Measurements from ENCODE around the gene KDM1B.
A peak's percentile ranks its signal among the peaks of the same experiment; 100 is the strongest.
"Not testable (repeated sequence)": the region's sequence is repeated elsewhere in the genome, so short reads cannot be mapped to it uniquely, and the experiment has no call there.

Gene KDM1B

DNA sequence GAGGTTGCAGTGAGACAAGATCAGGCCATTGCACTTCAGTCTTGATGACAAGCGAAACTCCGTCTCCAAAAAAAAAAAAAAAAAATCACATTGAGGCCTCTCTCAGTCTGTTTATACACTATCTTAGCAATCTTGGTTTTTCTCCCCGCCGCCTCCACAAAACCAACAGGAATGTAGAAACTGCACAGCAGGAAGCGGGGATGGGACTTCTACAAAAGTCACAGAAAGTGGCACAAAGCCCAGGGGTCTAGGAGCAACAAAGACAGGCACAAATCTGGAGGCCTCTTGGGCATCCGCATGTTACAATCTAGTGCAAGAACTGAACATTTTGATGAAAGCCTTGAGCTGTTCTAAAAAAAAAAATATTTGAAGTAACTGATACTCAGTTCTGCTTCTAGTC lies 48.6 kb downstream of the KDM1B start:
- DNase-seq = no peak

DNA sequence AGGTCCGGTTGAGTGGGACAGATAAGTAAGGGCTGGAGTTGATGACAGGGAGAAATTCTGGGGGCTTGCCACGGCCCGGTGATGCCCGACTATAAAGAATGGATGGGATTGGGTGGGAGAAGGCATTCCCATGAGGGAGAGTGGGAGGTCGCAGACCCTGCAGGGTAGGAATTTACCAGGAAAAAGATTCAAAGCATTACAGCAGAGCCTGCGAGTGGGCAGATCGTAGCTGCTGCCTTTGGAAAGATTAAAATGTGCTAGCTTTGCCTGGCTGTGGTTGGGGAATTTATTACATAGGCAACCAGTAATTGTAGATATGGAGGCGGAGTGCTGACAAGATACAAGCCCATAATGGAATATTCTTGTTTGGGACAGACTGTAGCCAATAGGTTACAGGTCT lies 49.5 kb downstream of the KDM1B start:
- no peak for DNase-seq

DNA sequence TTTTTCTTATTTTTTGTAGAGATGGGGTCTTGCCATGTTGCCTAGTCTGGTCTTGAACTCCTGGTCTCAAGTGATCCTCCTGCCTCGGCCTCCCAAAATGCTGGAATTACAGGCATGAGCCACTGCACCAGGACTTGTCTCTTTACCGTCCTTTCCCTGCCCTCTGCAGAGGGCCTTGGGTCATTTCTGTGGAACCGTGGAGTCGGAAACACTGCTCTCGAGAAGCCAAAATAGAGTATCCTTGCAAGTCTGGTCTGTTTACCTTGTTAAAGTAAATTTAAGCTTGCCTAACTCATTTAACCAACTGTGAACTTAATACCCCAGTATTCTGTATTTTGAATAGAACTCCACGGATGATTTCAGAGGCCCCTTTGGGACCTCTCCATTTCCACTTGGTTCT lies 51.4 kb downstream of the KDM1B start:
- no peak for DNase-seq

DNA sequence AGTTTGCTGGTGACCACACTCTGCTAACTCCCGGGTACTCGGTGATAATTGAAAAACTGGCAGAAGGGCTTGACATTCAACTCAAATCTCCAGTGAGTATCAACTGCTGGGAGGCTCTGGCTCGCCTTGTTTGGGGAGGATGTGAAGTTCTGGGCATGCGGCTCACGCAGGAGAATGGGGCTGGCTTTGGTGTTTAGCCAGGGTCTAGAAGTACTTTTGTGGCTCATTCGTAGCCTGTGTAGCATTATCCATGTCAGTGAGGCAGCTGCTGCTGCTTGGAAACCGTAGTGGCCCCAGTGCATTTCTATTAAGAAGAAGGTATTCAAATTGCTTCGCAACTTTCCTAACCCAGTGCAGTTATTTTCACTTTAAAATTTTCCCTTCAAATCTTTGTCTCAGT lies 52.2 kb downstream of the KDM1B start:
- no peak for DNase-seq

DNA sequence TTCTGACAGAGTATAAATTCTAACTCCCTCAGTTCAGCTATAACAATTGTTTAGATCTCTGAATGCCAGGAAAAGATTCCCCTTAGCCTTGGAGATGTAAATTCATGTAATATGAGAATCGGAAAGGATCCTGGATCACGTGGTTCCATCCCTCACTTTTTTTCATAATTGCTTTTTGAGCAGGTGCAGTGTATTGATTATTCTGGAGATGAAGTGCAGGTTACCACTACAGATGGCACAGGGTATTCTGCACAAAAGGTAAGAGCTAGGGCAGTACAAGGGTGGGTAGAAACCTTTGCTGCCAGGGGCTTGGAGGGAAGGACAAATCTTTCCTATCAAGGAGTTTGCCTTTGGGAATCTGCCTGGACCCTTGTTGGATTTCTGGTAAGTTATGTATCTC lies 52.7 kb downstream of the KDM1B start:
- DNase-seq = peak; percentile 57

DNA sequence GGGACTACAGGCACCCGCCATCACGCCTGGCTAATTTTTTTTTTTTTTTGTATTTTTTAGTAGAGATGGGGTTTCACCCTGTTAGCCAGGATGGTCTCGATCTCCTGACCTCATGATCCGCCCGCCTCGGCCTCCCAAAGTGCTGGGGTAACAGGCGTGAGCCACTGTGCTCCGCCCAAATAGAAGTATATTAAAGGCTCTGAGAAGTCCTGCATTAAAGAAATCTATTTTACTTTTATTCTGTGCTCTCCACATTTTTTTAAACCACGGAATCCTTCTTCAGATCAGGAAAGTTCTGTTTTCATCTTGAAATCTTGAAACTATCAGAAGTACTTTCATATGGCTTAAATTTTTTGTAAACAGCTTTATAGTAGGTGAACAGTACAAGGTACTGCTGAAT lies 53.6 kb downstream of the KDM1B start:
- DNase-seq = not testable (repeated sequence)

DNA sequence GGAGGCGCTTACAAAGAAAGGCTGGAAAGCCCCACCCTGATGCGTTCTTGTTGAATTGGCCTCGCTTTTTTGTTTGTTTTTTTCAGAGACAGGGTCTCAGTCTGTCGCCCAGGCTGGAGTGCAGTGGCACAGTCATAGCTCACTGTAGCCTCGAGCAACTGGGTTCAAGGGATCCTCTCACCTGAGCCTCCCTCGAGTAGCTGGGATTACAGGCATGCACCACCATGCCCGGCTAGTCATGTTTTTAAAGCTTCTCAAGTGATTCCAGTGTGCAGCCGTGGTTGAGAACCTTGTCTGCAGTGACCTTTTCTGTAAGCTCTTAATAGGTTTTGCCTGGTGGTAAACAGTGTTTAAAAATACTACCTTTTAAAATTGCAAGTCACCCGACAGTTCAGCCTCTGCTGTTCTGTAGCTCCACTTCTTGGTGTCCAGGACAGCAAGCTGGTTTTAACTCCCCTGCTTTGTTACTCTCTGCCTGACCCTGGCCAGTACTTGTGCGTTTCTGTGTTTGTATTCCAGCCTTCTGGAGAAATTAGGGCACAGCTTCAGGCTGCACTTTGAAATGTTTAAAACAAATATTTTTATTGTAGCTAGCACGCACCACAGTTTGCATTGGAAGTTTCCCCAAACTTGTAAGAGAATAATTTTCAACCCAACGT lies 54.4 kb downstream of the KDM1B start:
- no peak for DNase-seq

DNA sequence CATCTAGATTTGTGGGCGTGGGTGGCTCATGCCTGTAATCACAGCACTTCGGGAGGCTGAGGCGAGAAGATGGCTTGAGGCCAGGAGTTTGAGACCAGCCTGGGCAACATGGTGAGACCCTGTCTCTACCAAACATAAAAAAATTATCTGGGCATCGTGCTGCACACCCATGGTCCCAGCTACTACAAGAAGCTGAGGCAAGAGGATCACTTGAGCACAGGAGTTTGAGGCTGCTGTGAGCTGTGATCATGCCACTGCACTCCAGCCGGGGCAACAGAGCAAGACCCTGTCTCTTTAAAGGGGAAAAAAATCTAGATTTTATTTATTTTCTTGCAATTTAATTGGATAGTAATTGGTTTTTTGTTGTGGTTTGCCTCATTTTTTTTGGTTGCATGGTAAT lies 55.5 kb downstream of the KDM1B start:
- DNase-seq = no peak

DNA sequence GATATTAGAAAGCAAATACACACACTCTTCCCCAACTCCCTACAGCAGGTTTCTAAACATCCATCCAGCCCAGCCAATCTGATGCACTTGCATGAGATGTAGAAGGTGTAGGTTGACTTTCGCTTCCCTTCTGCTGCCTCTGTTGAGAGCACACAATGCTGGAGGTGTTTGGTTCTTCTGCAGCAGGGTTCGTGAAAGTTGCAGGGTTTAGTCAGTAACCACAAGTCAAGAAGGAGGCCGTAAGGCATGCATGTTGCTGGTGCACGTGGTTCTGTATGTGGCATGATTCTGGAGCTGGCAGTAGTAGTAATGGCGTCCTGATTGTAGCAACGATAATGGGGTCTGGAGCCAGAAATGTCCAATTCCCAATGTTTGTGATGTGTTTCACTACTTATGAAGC lies 56.1 kb downstream of the KDM1B start:
- no peak for DNase-seq

DNA sequence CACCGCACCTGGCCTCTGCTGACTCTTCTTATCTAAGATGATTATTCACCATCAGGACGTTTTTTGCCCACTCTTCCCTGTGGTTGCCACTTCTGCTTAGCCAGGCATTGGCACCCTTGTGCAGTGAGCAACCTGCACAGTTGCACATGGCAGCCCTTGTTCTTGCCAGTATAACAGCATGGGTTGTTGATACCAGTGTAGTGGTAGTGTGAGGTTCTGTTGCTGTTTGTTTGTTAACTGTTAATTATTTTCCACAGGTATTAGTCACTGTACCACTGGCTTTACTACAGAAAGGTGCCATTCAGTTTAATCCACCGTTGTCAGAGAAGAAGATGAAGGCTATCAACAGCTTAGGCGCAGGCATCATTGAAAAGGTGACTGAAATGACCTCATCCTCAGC lies 57.0 kb downstream of the KDM1B start:
- DNase-seq = no peak

DNA sequence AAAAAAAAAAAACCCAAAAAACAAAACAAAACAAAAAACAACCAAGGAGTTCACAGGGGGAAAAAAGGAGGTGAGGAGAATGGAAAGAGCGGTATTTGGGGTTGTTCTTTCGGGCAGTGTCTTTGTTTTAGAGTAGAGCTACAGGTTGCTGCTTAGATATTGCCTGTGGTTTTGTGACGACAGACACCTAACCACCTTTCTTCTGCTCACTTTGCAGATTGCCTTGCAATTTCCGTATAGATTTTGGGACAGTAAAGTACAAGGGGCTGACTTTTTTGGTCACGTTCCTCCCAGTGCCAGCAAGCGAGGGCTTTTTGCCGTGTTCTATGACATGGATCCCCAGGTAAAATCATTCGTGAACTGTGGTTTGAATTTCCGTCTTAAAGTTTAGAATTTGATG lies 58.2 kb downstream of the KDM1B start:
- DNase-seq = no peak

DNA sequence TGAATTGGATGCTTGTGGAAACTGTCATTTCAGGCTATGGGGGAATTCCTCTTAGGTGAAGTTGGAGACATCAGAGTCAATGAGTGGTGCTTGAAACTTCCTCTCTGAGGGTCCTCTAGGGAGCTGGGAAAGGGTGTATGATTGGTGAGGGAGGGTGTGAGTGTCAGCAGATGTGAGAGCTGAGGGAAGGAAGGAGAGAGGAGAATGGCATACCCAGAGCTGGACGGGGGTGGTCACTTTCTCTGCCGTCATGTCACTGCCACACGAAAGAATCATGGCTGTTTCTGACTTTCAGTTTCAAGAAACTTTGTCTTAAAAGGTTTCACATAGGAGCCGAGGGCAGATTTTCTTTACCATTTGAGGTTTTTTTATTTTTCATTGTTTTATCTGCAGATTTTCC lies 58.8 kb downstream of the KDM1B start:
- no peak for DNase-seq

DNA sequence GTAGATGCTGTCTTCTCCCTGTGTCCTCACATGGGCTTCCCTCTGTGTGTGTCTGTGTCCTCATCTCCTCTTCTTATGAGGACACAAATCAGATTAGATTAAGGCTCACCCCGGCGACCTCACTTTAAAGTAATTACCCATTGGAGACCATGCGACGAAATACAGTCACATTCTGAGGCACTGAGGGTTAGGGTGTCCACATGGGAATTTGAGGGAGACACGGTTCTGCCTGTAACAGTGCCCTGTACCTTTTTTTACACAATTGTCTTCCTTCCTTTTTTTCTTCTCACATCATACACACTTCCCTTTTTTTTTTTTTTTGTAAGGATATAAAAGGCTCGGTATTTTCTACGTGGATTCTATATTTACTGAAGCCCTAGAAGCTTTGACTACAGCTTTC lies 60.2 kb downstream of the KDM1B start:
- DNase-seq = no peak

DNA sequence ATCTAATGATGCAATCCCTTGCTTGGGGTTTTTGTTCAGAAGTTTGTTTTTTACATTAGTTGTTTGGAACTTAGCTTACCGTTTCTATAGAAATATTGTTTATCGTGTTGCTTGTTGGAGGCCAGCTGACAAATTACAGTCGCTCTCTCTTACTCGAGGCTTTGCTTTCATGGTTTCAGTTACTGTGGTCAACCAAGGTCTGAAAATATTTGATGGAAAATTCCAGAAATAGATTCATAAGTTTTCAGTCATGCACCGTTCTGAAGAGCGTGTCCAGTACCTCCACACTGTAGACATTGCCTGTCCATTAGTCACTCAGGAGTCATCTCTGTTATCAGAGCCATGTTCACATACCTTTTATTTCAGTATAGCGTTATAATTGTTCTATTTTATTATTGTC lies 61.2 kb downstream of the KDM1B start:
- DNase-seq = no peak

DNA sequence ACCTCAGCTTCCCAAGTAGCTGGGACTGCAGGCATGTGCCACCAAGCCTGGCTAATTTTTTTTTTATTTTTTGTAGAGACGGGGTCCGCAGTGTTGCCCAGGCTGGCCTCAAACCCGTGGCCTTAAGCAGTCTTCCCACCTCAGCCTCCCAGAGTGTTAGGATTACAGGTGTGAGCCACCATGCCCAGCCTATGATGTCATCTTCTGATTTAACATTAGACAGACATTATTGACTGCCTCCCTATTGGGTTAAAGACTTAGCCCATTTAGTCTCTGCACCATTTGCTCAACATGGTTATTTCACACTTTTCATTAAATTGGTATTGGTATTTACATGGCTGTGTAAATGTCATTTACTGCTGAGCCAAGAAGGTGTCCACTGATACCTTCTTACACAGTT lies 63.0 kb downstream of the KDM1B start:
- DNase-seq = no peak

DNA sequence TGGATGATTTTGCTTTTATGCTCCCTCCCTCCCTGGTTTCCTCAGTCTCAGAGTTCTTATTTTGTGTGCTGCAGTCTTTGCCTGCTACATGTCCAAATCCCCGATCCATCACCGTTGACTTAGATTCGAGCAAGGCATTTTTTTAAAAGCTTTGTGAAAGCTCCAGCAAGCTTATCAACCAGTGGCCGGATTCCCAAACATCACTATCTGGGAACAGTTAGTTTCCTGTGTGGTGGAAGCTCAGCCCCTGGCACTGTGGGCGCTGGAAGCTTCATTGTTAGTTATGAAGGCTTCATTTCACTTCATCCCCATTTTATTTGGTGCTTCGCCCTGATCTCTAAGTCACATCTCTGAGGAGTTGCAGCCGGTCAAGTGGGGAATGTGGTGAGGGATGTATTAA lies 64.4 kb downstream of the KDM1B start:
- no peak for DNase-seq

DNA sequence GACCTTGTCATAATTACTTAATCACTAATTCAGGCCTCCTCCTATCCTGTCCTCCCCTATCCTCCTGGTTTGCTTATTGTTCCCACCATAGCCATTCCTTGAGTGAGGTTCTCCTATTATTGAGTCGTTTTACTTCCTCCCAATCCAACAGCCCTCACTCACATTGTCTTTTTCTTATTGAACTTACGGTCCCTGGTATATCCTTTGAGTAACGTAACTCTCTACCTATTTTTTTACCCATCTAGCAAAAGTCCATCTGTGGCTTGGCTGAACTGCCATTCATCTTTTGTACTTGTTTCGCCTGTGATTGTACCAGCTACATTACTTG lies 66.0 kb downstream of the KDM1B start:
- DNase-seq = no peak

DNA sequence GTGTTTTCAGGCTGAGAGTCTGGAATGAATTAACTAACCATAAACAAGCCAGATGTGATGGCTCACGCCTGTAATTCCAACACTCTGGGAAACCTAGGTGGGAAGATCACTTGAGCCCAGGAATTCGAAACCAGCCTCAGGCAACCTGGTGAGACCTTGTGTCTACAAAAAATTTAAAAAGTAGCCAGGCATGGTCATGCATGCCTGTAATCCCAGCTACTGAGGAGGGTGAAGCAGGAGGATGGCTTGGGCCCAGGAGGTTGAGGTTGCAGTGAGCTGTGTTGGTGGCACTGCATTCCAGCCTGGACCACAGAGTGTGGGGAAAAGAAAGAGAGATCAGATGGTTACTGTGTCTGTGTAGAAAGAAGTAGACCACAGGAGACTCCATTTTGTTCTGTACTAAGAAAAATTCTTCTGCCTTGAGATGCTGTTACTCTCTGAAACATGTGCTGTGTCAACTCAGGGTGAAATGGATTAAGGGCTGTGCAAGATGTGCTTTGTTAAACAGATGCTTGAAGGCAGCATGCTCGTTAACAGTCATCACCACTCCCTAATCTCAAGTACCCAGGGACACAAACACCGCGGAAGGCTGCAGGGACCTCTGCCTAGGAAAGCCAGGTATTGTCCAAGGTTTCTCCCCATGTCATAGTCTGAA lies 71.4 kb downstream of the KDM1B start:
- not testable (repeated sequence) for DNase-seq

DNA sequence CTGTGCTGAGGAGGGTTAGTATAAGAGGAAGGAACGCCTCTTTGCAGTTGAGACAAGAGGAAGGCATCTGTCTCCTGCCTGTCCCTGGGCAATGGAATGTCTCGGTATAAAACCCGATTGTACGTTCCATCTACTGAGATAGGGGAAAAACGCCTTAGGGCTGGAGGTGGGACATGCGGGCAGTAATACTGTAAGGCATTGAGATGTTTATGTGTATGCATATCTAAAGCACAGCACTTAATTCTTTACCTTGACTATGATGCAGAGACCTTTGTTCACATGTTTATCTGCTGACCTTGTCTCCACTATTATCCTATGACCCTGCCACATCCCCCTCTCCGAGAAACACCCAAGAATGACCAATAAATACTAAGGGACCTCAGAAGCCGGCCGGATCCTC lies 71.9 kb downstream of the KDM1B start:
- not testable (repeated sequence) for DNase-seq

DNA sequence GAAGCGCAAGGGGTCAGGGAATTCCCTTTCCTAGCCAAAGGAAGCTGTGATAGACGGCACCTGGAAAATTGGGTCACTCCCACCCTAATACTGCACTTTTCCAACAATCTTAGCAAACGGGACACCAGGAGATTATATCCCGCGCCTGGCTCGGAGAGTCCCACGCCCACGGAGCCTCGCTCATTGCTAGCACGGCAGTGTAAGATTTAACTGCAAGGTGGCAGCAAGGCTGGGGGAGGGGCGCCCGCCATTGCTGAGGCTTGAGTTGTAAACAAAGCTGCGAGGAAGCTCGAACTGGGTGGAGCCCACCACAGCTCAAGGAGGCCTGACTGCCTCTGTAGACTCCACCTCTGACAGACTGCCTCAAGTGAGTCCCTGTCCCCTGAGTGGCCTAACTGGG lies 73.4 kb downstream of the KDM1B start:
- DNase-seq = not testable (repeated sequence)

DNA sequence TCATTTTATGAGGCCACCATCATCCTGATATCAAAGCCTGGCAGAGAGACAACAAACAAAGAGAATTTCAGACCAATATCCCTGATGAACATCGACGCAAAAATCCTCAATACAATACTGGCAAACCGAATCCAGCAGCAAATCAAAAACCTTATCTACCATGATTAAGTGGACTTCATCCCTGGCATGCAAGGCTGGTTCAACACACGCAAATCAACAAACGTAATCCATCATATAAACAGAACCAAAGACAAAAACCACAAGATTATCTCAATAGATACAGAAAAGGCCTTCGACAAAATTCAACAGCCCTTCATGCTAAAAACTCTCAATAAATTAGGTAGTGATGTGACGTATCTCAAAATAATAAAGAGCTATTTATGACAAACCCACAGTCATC lies 76.6 kb downstream of the KDM1B start:
- not testable (repeated sequence) for DNase-seq

DNA sequence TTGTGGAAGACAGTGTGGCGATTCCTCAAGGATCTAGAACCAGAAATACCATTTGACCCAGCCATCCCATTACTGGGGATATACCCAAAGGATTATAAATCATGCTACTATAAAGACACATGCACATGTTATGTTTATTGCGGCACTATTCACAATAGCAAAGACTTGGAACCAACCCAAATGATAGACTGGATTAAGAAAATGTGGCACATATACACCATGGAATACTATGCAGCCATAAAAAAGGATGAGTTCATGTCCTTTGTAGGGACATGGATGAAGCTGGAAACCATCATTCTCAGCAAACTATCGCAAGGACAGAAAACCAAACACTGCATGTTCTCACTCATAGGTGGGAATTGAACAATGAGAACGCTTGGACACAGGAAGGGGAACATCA lies 78.5 kb downstream of the KDM1B start:
- DNase-seq = not testable (repeated sequence)

DNA sequence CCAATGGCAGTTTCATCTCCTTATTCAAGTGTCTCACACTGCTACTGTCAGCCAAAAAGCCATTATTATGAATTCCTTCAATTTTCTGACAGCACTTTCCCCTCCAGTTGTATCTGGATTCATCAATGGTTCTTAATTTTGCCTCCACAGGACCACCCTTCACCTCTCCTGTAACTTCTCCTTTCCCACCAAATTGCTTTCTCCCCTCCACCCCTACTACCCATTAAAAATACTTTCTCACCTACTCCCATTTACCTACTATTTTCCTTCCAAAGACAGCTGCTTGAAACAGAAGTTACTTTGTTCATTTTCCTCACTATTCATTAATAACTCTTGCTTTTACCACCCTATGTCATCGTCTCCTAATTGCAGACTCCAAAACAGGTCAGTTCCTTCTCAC lies 79.3 kb downstream of the KDM1B start:
- no peak for DNase-seq

DNA sequence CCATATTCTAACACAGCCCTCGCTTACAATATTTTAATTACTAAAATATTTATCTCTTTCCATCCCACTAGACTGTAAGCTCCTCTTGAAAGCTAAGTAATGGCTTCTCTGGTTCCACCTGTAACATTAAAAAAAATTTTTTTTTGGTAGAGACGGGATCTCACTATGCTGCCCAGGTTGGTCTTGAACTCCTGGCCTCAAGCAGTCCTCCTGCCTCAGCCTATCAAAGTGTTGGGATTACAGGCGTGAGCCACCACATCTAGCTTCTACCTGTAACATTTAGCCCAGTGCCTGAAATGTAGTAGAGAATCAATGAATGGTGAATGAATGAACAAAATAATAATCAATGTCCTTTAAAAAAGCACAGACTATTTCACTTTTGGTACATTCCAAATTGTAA lies 80.3 kb downstream of the KDM1B start:
- DNase-seq = no peak

DNA sequence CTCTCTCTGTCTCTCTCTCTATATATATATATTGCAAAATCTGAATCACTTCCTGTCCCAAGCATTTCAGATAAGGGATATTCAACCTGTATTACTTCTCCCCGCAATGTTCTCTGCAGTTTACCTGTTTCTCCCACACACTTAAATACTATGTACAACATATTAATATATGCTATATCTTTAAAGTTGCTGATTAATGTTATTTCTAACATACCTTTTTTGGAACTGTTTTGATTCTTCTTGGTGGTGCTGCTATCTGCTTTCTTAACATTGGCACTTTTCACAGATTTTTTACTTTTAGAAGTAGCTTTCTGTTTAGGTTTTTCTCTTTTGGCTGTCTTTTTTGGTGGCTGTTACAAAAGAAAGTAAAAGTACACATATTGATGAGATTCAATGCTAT lies 81.9 kb downstream of the KDM1B start:
- DNase-seq = no peak
